ENCODE data around the gene RGSL1.

- TF ChIP-seq CTCF (IDR thresholded peaks at IDR 0.05): no peak
- no peak for TF ChIP-seq POLR2A (IDR thresholded peaks at IDR 0.05)
- TF ChIP-seq EP300 (IDR thresholded peaks at IDR 0.05): no peak
Observed at GRCh38 chr1:182450087-182450486, at the start of gene RGSL1.
